ENCODE measurements around the gene TMEM219. TPM values are rescaled to one million over a fixed set of nuclear protein-coding genes. Genes with fewer than 3 reads are reported as not detected.
A peak's percentile ranks its signal among the peaks of the same experiment; 100 is the strongest.

The TMEM219 gene
- total RNA-seq, 3 donors from 2014 or later: 111 to 135 (median 128) TPM

DNA sequence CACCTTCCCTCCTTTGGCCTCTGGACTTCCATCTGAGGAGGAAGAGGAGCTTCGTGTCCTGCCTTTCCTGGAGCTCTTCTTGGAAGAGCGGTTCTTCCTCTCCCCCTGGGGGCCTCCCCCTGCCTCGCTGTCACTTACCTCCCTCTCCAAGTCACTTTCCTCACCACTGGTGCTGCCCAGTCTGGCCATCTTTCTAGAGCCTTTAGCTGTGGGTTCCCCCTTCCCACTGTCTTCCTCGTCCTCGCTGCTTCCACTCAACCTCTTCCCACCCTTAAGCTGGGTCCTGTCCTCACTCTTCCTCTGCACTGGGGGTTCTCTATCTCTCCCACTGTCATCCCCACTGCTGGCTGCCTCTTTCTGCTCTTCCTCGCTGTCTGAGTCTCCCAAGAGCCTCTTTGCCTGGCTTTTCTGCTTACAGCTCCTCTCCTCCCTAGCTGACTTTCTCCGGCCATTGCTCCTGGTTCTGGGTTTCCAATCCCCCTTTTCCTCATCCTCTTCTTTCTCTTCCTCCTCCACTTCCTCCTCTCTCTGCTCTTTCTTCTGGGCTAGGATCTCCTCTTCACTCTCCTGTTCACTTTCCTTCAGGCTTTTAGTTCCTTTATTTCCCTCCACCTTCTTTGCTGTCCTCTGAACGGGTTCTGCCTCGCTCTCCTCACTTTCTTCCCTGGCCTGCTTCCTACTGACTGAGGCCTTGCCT is 32.2 kb downstream of the TMEM219 start:
- H3K4me1 ChIP-seq: peaks cover 4 to 10% of the 10 kb centered on the region in 2 donors
- peak overlapping the region in 2 of 3 donors; percentile 70 to 85 for H3K4me3 ChIP-seq
- H3K27me3 ChIP-seq: no peaks in the 10 kb centered on the region
- intact Hi-C loops (cut with DNase I; ENCODE audit: low total_unique reads): no loop called here
- TF ChIP-seq POLR2AphosphoS5 (IDR thresholded peaks at IDR 0.05) (no peak), POLR2A (IDR thresholded peaks at IDR 0.05) (no peak)
- TF ChIP-seq, protein P1, sequence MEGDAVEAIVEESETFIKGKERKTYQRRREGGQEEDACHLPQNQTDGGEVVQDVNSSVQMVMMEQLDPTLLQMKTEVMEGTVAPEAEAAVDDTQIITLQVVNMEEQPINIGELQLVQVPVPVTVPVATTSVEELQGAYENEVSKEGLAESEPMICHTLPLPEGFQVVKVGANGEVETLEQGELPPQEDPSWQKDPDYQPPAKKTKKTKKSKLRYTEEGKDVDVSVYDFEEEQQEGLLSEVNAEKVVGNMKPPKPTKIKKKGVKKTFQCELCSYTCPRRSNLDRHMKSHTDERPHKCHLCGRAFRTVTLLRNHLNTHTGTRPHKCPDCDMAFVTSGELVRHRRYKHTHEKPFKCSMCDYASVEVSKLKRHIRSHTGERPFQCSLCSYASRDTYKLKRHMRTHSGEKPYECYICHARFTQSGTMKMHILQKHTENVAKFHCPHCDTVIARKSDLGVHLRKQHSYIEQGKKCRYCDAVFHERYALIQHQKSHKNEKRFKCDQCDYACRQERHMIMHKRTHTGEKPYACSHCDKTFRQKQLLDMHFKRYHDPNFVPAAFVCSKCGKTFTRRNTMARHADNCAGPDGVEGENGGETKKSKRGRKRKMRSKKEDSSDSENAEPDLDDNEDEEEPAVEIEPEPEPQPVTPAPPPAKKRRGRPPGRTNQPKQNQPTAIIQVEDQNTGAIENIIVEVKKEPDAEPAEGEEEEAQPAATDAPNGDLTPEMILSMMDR (IDR thresholded peaks at IDR 0.05): no peak
- no peaks in the 10 kb centered on the region for H3K9me3 ChIP-seq
- peaks cover 5% of the 10 kb centered on the region for H3K36me3 ChIP-seq
- H3K27ac ChIP-seq: peak overlapping the region in 1 of 2 donors; percentile 96
- DNase-seq (ENCODE audit: low spot score in 2 of 2): no peak

DNA sequence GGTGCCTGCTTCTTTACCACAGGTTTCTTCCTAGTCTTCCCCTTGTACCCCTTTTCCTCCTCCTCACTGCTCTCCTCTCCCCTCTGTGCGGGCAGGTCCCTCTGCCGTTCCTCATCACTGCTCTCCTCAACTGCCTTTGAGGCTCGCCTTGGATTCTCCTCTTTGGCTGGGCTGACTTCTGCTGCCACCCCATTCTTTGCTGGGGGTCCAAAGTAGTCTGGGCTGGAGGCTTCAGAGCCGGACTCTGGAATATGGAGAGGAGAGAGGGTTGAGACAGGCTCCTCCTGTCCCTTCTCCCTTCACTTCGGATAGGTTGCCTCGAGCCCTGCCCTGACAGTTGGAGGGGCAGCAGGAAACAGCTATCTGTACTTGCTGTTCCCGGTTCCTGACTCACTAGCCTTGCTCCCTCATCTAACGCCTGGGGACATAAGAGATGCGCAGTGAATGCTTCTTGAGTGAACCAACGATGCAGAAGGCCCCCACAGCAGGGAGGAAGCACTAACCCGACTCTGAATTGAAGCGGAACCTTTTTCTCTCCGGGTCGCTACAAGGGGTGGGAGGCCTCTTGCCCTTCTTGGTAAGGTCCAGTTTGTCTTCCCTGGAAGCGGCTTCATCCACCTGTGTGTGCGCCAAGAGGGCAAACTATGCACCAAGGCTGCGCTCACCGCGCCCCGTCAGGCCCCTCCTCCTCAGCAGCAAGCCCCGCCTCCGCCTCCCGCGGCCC is 32.9 kb downstream of the TMEM219 start:
- no peaks in the 10 kb centered on the region for H3K27me3 ChIP-seq
- peak overlapping the region; percentile 70 to 85 (median 84) for H3K4me3 ChIP-seq
- intact Hi-C loops (cut with DNase I; ENCODE audit: low total_unique reads): no loop called here
- peaks cover 5% of the 10 kb centered on the region for H3K36me3 ChIP-seq
- H3K27ac ChIP-seq: peak overlapping the region; percentile 96
- TF ChIP-seq, protein P1 (IDR thresholded peaks at IDR 0.05): no peak
- TF ChIP-seq POLR2AphosphoS5 (IDR thresholded peaks at IDR 0.05) (no peak), POLR2A (IDR thresholded peaks at IDR 0.05) (no peak)
- no peaks in the 10 kb centered on the region for H3K9me3 ChIP-seq
- DNase-seq (ENCODE audit: low spot score in 2 of 2): peak in 1 of 2 donors; percentile 56
- H3K4me1 ChIP-seq: peaks cover 4 to 10% of the 10 kb centered on the region in 2 donors

- TF ChIP-seq POLR2AphosphoS5 (IDR thresholded peaks at IDR 0.05) (peak in 2 of 3 donors; percentile 17 to 89), POLR2A (IDR thresholded peaks at IDR 0.05) (no peak)
- TF ChIP-seq, protein P1 (IDR thresholded peaks at IDR 0.05): no peak
- Histone ChIP-seq H3K9me3 (no peaks in the 10 kb centered on the region), H3K4me3 (peak within 1 kb of the TSS; percentile 70 to 85 (median 84)), H3K27ac (peak within 1 kb of the TSS; percentile 96), H3K4me1 (peaks cover 4 to 10% of the 10 kb centered on the region in 2 donors), H3K27me3 (no peaks in the 10 kb centered on the region), H3K36me3 (no peaks in the 10 kb centered on the region)
- intact Hi-C loops (cut with DNase I; ENCODE audit: low total_unique reads): no loop called here
- peak; percentile 81 to 85 for DNase-seq (ENCODE audit: low spot score in 2 of 2)
These were observed 33.5 kb downstream of the TMEM219 start, which contains the start of gene HIRIP3 for GRCh38 chr16:29995324-29995910. Gene HIRIP3 (minus strand): TSS chr16:29995617. CDS start chr16:29995605, 12 bp downstream.

GRCh38 chr16:29995911-29996765 is 34.3 kb downstream of the TMEM219 start, which contains the start of gene INO80E:
Gene INO80E (plus strand): TSS chr16:29996241. CDS start chr16:29996311, 70 bp downstream.
- intact Hi-C loops (cut with DNase I; ENCODE audit: low total_unique reads): no loop called here

More at GRCh38 chr16:29995911-29996765, 34.3 kb downstream of the TMEM219 start, which contains the start of gene INO80E:
- peaks cover 4 to 10% of the 10 kb centered on the region in 2 donors for H3K4me1 ChIP-seq
- H3K9me3 ChIP-seq: no peaks in the 10 kb centered on the region
- TF ChIP-seq, protein P1 (IDR thresholded peaks at IDR 0.05): peak in 1 of 3 donors; percentile 9
- TF ChIP-seq POLR2A (IDR thresholded peaks at IDR 0.05) (no peak), POLR2AphosphoS5 (IDR thresholded peaks at IDR 0.05) (peak; percentile 81 to 91 (median 85))
- peak within 1 kb of the TSS; percentile 70 to 85 (median 84) for H3K4me3 ChIP-seq
- no peaks in the 10 kb centered on the region for H3K36me3 ChIP-seq
- H3K27me3 ChIP-seq: no peaks in the 10 kb centered on the region
- H3K27ac ChIP-seq: peak within 1 kb of the TSS; percentile 96
- DNase-seq (ENCODE audit: low spot score in 2 of 2): peak; percentile 98

Data from breast epithelium (tissue), 4 donors.